Activated T-cell treated with anti-CD3 and anti-CD28 coated beads for 24 hours (primary cell): ENCODE results near the gene ERG.

Experiments used
- DNase-seq: peaks from one replicate; pipeline ENCODE4 v3.0.0-alpha.2; 2020; ENCODE audit warnings: low read depth

Gene ERG

DNA sequence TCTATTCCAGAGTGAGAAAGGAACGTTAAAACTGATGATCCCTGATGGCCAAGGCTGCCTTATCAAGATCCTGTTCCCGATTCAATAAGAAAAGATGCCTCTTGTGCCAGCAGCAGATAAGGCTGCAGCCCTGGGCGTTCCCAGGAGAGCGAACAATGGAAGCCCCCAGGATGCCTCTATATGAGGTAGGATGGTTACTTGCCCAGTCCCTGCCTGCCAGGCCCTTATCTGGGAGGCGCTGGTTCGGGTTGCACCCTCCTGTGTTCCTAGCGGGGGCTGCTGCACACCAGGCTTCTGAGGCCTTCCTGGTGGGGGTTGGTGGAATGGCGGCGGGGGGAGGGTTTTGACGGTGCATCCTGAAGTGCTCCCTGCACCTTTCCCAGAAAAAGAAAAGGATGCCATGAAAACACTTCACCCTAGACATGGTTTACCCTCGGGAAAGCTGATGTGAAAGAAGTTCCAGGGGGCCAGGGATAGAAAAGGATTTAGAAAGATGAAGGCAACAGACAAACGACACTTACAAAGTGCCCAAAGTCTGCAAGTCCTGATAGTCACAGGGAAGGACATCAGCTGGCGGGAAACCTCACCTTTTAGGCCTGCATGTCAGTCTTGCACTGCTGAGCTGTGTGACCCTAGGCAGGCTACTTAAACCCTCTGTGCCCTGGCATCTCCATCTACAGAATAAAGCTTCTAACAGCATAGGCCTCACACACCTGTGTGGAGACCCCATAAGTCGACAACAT is 141.2 kb downstream of the ERG start:
- no peak for DNase-seq

DNA sequence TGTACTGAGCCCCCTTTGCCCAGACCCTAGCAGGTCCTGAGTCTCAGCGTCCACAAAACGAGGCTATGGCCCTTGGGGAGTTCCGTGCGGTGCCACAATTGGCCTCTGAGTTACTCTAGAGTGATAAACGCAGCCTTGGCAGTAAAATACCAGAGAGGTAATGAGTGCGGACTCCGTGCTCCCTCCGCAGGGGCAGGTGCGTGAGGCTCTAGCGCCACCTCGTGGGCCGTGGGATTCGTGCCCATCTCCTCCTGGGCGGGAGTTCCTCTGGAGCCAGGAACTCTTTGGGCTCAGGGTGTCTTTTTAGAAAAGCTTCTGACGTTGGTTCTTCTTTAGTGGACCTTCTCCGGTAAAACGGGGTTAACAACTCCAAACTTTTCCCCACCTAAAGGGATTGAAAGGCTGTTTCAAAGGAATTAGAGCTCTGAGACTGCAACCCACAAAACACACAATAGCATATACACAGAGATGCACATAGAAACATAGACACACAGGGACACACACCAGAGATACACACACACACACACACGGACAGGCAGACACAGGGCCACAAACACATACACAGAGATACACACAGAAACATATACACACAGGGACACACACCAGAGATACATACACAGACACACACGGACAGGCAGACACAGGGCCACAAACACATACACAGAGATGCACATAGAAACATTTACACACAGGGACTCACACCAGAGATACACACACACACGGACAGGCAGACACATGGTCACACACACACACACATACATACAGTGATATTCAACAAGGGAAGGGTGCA is 142.1 kb downstream of the ERG start:
- peak; percentile 59 for DNase-seq

DNA sequence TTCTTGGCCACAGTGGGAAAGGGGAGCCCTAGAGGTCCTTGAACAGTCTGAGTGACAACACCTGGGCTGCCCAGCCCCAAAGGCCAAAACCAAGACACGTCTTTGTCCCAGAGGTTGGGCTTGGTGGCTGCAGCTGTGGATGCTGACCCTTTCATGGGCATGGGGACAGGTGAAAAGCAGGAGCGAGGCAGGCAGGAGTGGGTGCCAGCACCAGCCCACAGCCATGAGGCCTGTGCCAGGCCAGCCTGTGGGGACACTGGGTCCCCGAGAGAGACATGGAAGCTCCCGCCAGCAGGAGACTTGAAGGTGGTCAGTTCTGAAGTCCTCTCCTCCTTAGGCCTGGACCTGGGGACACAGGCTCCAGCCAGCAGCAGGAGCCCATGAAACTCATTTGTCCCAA is 142.9 kb downstream of the ERG start:
- DNase-seq = no peak

DNA sequence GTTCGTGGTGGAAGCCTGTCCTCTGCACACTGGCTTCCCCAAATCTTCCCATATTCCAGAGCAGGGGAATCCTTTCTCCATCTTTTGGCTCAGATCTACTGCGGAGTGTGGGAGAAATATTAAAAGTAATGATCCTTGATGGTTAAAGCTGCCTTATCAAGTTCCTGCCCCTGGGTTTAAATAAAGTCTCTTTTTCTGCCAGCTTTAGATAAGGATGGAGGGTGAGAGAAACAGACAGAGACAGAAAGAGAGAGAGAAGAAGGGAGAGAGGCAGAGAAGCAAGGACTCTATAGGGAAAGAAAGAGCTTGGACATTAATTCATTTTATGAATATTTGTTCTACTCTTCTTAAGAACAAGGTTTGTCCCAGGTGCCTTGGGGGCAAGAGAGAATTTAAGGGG is 143.5 kb downstream of the ERG start:
- no peak for DNase-seq

DNA sequence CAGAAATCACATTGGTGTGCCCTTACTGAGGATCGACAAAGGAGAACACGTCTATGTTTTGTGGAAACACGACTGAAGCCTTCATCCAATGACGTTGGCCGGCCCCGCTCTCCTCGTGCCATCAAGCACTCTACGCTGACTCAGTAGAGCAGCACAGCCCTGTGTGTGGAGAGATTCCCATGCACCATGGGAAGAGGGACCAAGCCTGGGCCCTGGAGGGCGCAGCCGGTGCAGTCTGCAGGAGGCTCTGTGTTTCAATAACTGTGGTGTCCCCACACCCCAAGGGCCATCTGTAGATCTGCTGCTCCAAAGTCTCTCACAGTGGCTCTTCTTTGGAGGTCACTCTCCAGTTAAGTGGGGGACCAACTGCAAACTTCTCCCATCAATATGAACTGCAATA is 144.0 kb downstream of the ERG start:
- DNase-seq = no peak

DNA sequence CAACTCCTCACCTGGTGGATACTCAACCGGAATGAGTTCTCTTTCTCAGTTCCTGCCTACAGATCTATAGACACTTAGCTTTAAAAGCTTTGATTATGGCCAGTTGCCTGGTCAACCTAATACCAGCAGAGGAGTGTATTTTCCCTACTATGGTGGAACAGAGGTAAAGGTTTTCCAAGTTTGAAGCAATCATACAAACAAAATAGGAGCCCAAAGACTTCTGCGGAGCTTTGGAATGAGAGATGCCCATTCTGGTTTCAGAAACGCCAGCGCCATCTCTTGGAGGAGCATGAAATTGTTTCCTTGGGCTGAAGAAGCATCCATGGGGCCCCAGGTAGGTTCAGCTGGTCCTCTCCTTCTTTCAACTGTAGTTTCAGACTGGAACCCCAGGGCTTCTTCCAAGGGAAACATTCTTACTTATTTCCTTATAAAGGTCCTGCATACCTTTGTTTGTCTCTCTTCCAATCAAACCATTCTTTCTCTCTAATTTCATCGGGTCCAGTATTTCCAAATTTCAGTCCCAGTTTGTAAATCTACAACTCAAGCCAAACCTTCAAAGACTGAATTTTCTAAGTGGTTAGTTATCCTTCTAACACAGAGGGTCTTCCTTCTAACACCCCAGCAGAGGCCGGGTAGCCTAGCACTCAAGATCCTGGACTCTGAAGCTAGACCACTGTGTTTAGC is 145.6 kb downstream of the ERG start:
- DNase-seq = peak; percentile 20

DNA sequence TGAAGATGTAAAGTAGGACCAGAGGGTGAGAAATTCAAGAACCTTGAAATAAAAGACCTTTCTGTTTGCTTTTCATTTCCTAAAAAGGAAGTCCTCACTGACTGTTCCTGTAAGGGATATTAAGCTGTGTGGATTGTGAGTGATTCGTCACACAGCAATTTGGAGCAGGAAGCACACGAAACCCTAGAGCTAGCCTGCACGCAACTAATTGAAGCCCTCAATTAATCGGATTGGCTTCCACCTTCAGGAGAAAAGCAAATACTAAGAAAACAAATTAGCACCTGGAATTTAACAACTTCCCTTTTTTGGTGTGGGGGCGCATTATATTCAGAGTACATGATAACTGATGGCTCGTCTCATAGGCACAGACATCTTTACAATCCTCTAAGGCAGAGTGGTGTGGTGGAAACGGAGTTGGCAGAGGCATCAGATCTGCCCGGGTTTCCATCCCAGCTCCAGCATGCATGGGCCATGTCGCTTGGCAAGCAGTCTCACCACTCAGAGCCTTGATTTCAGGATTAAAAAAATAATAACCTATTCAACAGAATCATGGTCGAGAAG is 146.2 kb downstream of the ERG start:
- no peak for DNase-seq

DNA sequence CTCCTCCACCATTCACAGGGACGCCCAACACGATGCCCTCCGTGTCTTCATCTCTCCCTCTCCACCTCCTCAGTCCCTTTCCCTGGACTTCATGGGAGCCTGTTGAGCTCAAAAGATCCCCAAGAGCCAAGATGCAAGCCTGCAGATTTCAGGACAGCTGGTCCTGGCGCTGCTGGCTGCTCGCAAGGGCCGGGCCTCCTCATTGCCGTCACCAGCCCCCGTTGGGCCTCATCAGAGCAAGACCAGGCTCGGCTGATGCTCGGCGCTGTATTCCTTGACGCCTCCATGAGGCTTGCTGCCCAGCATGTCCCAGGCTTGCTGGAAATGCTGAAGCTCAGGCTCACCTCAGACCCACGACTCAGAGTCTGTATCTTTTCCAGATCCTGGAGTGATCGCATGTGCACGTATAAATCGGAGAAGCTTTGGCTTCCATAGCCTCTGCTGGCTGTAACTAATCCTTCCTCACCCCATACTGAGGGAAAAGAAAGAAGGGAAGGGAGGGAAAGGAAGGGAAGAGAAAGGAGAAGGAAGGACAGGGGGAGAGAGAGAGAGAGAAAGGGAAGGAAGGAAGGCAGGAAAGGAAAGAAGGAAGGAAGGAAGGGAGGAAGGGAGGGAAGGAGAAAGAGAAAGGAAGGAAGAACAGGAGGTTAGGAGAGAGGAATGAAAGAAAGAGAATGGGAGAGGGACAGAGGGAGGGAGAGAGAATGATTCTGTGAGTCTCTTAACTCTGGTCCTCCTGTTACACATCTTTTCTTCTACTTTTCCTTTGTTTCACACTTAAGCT is 146.9 kb downstream of the ERG start:
- no peak for DNase-seq

DNA sequence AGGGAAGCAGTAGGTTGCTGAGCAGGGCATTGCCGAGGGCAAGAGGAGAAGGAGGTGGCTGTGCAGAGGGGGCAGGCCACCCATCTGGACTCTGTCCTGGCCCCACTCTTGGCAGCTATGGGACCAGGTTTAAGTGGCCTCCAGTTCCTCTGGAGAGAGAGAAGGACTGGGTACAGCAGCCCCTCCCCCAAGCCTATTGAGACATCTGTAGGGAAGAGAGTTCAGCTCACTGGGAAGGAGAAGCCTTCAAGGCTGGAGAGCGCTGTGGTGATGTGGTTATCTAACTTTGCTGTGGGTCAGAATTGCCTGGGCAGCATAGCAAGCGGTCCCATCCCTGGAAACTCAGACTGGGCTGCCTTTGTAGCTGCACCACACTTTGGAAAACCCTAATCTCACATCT is 147.6 kb downstream of the ERG start:
- DNase-seq = no peak

DNA sequence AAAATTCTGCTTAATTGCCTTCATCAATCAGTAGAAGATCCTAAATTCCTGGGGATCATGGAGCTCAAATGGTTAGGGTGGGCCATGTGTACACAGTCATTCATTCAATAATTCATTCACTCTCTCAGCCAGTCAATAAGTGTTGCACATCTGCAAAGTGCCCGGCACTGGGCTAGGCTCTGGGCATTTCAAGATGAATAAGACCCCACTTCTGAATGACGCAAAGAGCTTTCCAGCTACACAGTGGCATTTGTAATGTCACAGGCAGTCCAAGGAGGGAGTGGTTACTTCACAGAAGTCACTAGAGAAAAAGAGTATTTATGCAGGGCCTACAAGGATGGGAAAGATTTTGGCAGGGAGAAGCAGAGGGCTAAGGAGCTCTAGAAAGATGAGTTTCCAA is 148.3 kb downstream of the ERG start:
- DNase-seq = no peak

DNA sequence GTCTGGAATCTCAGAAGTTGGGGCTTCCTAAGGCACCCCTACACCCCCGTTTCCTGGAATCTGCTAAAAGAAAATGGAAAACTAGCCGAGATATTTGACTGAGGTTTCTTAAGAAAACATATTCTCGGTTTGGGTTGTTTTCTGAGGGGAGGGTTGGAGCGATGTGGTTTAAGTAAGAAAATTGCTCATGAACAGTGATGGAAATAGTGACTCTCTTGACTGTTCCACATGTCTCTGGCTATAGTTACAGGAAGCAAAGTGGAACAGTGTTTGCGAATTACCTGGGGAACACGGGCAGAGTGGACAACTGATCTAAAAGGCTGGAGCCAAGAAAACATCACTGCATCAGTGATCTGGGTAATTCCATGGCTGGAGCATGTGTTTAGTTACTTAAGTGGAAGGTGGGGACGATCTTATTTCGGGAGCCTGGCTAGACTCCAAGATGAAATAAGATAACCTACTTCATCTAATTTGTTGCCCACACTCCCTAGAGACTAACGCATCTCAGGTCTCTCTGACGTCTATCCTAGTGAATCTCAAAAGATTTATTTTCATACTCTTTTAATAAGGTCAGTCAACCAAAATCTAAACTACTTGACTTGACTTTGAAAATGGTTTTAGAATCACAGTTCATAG is 149.0 kb downstream of the ERG start:
- DNase-seq = no peak

DNA sequence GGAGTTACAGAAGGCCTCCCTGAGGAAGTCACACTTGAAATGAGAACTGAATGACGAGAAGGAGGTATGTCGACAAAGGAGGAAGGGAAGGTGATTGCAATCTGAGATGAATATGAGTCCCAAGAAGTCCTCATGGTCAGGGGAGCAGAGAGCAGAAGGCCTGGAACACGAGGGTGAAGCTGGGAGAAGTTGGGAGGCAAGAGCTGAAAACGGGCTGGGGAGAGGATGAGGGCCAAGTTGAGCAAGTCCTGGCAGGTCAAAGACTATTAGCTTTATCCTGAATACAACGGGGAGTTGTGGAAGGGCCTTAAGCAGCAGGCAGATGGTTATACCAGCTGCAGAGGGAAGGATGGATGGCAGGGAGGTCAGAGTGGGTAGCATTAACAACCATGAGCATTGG is 152.0 kb downstream of the ERG start:
- DNase-seq = no peak

DNA sequence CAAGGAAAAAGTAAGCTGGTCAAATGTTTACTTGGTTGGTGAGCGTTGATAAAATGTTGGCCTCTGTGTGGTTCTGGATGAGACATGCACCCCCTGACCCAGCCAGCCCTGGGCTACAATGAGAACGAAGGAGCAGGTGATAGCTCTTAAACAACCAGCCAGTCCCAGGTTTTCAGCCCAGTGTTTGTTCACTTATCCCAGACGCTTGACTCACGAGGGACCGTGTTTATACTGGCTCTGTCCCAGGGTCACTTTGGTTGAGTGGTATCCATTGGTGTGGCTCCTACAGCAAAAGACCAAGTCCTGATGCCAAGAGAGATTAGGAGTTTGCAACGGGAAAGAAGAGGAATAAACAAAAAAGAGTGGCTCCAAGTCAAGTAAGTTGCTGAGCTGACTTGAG is 154.6 kb downstream of the ERG start:
- DNase-seq = no peak

DNA sequence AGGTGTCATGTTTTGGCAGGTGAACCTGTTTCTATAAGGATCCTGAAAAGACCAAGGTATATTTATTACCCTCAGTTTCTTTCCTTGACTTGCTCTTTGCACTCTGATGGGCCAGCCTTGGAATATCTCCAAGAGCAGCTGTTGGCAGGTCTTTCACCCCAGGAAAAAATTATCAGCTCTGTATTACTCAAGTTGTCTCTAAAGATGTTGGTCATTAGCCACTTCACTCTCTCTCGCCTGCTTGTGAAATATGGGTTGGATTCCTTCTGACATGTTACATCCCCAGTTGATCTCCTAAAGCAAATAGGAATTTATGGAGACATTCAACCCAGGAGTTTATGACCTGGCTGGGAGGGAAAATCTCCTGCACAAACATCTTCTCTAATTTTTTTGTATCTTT is 155.5 kb downstream of the ERG start:
- DNase-seq = no peak

DNA sequence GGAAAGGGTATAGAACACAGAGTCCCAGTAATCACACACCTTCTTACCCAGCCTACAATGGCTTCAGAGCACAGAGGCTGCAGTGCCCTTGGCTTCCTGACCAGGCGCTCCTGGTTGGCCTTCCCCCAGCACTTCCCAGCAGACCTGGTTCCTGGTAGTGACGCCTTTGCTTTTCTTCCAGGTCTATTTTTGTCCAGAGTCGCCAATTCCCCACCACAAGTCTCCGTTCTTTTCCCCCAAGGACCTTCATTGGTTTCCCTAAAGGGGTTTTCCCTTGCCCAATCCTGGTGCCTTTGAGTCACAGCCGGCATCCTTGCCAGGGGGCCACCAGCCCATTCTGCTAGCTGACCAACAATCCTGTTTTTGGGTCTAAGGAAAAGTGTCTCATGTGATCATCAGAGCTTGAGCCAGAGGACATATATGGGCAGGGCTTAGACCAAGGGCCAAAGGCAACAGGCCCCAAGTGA is 156.7 kb downstream of the ERG start:
- DNase-seq = no peak

DNA sequence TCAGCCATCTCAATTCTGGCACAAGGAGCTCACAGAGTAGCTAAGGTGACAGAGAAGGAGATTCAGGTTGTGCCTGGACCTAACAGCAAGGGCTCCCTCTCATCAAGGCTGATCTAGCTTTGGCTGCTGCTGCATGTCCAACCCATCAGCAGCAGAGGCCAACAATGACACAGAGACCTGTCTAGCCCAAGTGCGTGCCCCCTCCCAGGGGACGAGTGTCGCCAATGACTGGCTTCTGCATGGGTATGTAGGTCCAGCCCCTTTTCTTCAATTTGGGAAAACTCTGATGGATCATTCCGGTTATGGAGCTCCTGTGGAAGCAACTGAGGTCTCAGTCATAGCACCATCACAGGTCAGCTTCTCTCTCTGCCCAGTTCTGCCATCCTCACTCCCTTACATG is 158.1 kb downstream of the ERG start:
- no peak for DNase-seq

DNA sequence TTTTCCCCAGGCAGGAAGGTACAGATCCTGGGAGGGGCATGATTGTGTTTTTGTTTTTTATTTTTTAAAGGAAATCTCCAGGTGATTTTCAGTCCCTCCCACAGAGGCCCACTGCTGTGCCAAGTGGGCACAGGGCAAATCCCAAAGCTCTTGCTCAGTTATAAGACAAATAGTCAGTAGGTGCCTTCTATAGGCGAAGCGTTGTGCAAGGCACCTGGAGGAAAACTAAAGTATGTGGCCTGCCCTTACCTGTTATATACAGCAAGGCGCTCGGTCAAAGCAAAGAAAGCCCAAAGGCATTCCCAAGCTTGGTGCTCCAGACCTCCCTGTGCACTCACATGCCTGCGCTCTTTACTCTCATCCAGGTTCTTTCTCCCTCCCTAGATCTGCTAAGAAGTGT is 160.5 kb downstream of the ERG start:
- DNase-seq = no peak

DNA sequence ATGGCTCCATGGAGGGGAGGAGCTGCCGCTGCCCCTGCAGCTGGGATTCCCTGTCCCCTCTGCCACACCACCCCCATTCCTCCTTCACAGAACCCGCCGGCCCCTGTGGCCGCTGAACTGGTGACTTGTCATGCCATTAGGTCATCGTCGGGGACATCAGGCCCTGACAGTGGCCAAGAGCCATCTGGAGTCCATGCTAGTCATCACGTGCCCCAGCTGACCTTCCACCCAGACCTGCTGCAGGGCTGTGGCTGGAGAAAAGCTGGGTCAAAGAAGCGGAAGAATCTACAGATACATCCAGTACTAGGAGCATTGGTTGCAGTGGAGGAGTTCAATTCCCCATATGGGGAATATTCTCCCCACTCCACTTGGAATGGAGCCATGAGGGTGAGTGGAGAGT is 163.4 kb downstream of the ERG start:
- no peak for DNase-seq

DNA sequence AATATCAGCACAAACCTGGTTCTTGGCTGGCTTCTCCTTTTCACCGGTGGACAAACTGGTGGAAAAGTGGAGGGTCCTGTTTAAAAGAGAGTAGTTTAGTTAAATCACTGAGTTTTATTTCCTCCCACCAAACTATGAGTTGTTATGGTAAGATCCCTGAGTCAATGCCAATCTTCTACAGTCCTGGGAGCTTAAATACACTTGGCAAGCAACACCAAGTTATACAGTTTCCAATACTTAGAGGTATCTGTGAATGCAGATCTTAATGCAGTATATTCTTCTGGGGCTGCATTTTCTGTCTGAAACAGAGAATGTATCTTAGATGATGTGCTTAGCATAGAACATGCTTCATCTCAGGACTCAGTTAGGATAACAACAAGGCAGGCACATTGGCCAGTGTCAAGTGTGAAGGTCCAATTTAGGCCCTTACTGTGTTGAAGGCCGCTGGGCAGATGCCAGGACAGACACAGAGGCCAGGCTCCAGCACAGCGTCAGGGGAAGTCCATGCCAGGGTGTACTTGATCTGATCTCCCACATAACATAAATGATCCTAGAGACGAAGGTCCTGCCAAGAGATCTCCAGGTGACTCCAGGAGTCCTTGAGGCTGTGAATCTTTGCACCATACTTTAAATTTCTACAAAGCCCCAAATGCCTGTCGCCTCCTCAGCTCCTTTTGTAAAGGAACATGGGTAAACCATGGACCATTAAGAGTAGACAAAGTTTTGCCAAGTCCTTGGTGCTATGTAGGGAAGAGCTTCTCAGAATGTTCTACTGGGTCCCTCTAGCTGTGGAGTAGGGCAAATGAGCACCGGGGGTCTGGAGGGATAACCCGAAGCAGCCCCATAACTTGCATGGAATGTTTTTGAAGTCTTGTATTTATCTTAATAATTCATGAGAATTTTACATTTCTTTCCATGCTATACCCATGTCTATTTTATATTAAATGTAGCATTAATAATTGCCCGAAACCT is 164.7 kb downstream of the ERG start:
- no peak for DNase-seq

DNA sequence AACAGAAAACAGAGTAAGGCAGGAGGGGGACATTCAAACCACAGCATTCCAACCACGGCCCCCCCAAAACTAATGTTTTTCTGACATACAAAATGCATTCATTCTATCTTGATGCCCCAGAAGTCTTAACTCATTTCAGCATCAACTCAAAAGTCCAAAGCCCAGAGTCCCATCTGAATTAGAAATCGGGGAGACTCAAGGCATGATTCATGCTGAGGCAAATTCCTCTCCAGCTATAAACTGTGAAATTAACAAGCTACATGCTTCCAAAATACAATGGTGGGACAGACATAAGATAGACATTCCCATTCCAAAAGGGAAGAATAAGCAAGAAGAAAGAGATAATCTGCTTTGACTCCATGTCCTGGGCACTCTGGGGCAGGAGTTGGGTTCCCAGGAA is 167.6 kb downstream of the ERG start:
- no peak for DNase-seq
